Endothelial cell of umbilical vein (primary cell): Measurements from ENCODE around the gene TMEM92. TPM values are rescaled to one million over a fixed set of nuclear protein-coding genes. Genes with fewer than 3 reads are reported as not detected.

Experiments
- BruUV-seq: library from RNA; stranded (reverse); fragments of 400-500 nt; replicated peaks from 2 replicates; lab custom pipeline; 2021; lab: Mats Ljungman, UMichigan
- CTCF ChIA-PET: fragments of 300-600, 350-600 bp; sonication (Branson Sonifier 250); formaldehyde crosslinking; loops from one replicate; lab custom pipeline; 2021; ENCODE audit warnings: antibody characterized with exemption, inconsistent platforms; lab: Charles Lee
- POLR2A ChIA-PET: fragments of 300-600, 350-600 bp; sonication (Branson Sonifier 250); formaldehyde crosslinking; loops from one replicate; lab custom pipeline; 2021; ENCODE audit warnings: antibody characterized with exemption, inconsistent platforms; lab: Charles Lee
- DNase-seq: peaks from one replicate; pipeline ENCODE4 v3.0.0-alpha.2; 2011; ENCODE audit warnings: low read depth, low spot score
- FAIRE-seq: peaks from 2 replicates; lab custom pipeline; 2011; peaks lifted over from hg19 to GRCh38; lab: Jason Lieb, UNC
- H2AFZ ChIP-seq: 2 replicates; pipeline ENCODE4 v1.6.0; 2012; ENCODE audit warnings: low read depth, low read length, control low read depth, inconsistent platforms
- H3K27ac ChIP-seq: 2 replicates; pipeline ENCODE4 v1.5.1; 2011; ENCODE audit warnings: low read depth, mild to moderate bottlenecking, control low read depth, low read length, moderate library complexity; ENCODE audit not compliant: insufficient read depth
- H3K27me3 ChIP-seq, 2 experiments: 2 replicates each; pipeline versions ENCODE4 v1.6.0 to v1.6.1; 2011; ENCODE audit warnings: low read length in 2 of 2, mixed read lengths in 1 of 2; ENCODE audit not compliant: control insufficient read depth in 2 of 2, insufficient read depth in 2 of 2
- H3K36me3 ChIP-seq, 2 experiments: 2 replicates in 1 of 2; 3 replicates in 1 of 2; pipeline ENCODE4 v1.5.1; 2011; ENCODE audit warnings: low read length in 2 of 2, mild to moderate bottlenecking in 1 of 2, moderate library complexity in 1 of 2; ENCODE audit not compliant: control insufficient read depth in 2 of 2, insufficient read depth in 2 of 2; ENCODE audit errors: extremely low read depth in 1 of 2
- H3K4me1 ChIP-seq: 3 replicates; pipeline ENCODE4 v1.5.1; 2011; ENCODE audit warnings: mild to moderate bottlenecking, low read length; ENCODE audit not compliant: control insufficient read depth, insufficient read depth; ENCODE audit errors: extremely low read depth
- H3K4me2 ChIP-seq: 2 replicates; pipeline ENCODE4 v1.6.1; 2011; ENCODE audit warnings: low read length, control low read depth, mixed read lengths; ENCODE audit not compliant: insufficient read depth
- H3K4me3 ChIP-seq, 3 experiments: fragments of 200-600 bp in 1 of 3; sonication (generic), shearing (Covaris generic) in 1 of 3; replicated peaks in 1 of 3; 2 replicates each; pipeline ENCODE4 v1.5.1; 2011 to 2016; ENCODE audit warnings: control low read depth in 3 of 3, low read length in 3 of 3, mild to moderate bottlenecking in 2 of 3, inconsistent platforms in 1 of 3, low read depth in 1 of 3, moderate library complexity in 1 of 3; ENCODE audit not compliant: insufficient read depth in 1 of 3
- H3K79me2 ChIP-seq: 2 replicates; pipeline ENCODE4 v1.6.0; 2012; ENCODE audit warnings: low read length, inconsistent platforms; ENCODE audit not compliant: control insufficient read depth, insufficient read depth
- H3K9ac ChIP-seq: replicated peaks from 2 replicates; pipeline ENCODE3; 2011; ENCODE audit warnings: low read length, control low read depth; ENCODE audit not compliant: insufficient read depth; ENCODE audit errors: extremely low read depth
- H3K9me1 ChIP-seq: replicated peaks from 3 replicates; pipeline ENCODE4 v1.6.0; 2011; ENCODE audit warnings: mild to moderate bottlenecking, low read length; ENCODE audit not compliant: control insufficient read depth, insufficient read depth; ENCODE audit errors: extremely low read depth
- H3K9me3 ChIP-seq: replicated peaks from 2 replicates; pipeline ENCODE4 v1.5.1; 2012; ENCODE audit warnings: low read length, inconsistent platforms; ENCODE audit not compliant: control insufficient read depth, insufficient read depth
- H4K20me1 ChIP-seq: replicated peaks from 2 replicates; pipeline ENCODE3; 2011; ENCODE audit warnings: mild to moderate bottlenecking, low read length; ENCODE audit not compliant: control insufficient read depth, insufficient read depth; ENCODE audit errors: extremely low read depth
- EZH2 ChIP-seq: IDR thresholded peaks from 2 replicates; pipeline ENCODE4 v1.6.1; 2012; ENCODE audit warnings: borderline replicate concordance, low read depth, mild to moderate bottlenecking, moderate library complexity, low read length, inconsistent platforms; ENCODE audit not compliant: severe bottlenecking
- FOS ChIP-seq: IDR thresholded peaks from 2 replicates; pipeline ENCODE4 v1.6.1; 2011; ENCODE audit warnings: mild to moderate bottlenecking, low read length, moderate library complexity, borderline replicate concordance; ENCODE audit not compliant: insufficient read depth
- GATA2 ChIP-seq: IDR thresholded peaks from 2 replicates; pipeline ENCODE4 v1.7.0; 2011; ENCODE audit warnings: low read depth, mild to moderate bottlenecking, moderate library complexity, mixed read lengths, low read length; ENCODE audit not compliant: insufficient read length, insufficient read depth
- JUN ChIP-seq: IDR thresholded peaks from 2 replicates; pipeline ENCODE4 v1.6.1; 2011; ENCODE audit warnings: borderline replicate concordance, low read depth; ENCODE audit not compliant: insufficient read length, insufficient read depth
- MYC ChIP-seq: IDR thresholded peaks from one replicate; pipeline ENCODE4 v1.6.1; 2011; ENCODE audit warnings: mild to moderate bottlenecking, low read depth, low read length
- POLR2A ChIP-seq: IDR thresholded peaks from 2 replicates; pipeline ENCODE4 v1.6.1; 2012; ENCODE audit warnings: low read depth, mild to moderate bottlenecking, control low read depth, low read length
- POLR2AphosphoS5 ChIP-seq: IDR thresholded peaks from 2 replicates; pipeline ENCODE4 v1.6.1; 2012; ENCODE audit warnings: low read depth, mild to moderate bottlenecking, control low read depth, low read length, moderate library complexity; ENCODE audit not compliant: insufficient read depth
- dilution Hi-C: fragments of 300-500 bp; cut with MboI; formaldehyde crosslinking; loops from one replicate; pipeline ENCODE4 v1.15.0; 2019; ENCODE audit warnings: low sequenced_read_pairs; ENCODE audit not compliant: extremely low pct_ligation_motif_present
- intact Hi-C: fragments of 100-400 bp; cut with micrococcal nuclease; formaldehyde crosslinking; loops from one replicate; pipeline ENCODE4 v1.10.0; 2022
- polyA plus RNA-seq, 4 experiments: library from polyadenylated mRNA; depleted of rRNA in 3 of 4; stranded (reverse) in 3 of 4; unstranded in 1 of 4; fragments of >200 nt; gene quantifications; 2 replicates each; pipeline versions ENCODE4 v1.2.1 to v1.2.3, GENCODE V29; 2011 to 2012; ENCODE audit warnings: missing spikeins in 1 of 4
- total RNA-seq: library from RNA; stranded (reverse); gene quantifications from 2 replicates; pipeline ENCODE4 v1.2.3, GENCODE V29; 2021
- TF ChIP-seq, protein P1 (sequence below), 2 donors: IDR thresholded peaks; 1 replicate in 1 of 2; 2 replicates in 1 of 2; pipeline ENCODE4 v1.5.1; 2011; ENCODE audit warnings: low read length in 2 of 2, mild to moderate bottlenecking in 2 of 2, moderate library complexity in 2 of 2, control low read depth in 1 of 2, inconsistent platforms in 1 of 2, low read depth in 1 of 2; ENCODE audit not compliant: insufficient read depth in 1 of 2; ENCODE audit errors: extremely low read depth in 1 of 2

TMEM92 gene
- total and polyA plus RNA-seq, 2 donors (not counting 3 experiments of a cell fraction or from before 2014, with no cell fraction given): 0.03 TPM; not detected in 1

DNA sequence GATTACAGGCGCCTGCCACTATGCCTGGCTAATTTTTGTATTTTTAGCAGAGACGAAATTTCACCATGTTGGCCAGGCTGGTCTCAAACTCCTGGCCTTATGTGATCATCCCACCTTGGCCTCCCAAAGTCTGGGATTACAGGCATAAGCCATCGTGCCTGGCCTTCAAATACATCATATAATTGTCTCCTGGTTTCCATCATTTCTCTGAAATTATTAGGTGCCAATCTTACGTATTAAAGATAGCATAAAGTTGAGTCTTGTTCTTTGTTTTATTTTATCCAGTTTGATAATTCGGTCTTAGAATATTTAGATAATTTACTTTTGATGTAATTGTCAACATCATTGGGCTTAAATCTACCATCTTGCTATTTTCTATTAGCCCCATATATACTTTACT is 32.8 kb upstream of the TMEM92 start:
- Histone ChIP-seq H3K79me2 (no peaks in the 10 kb centered on the region), H3K9me1 (no peaks in the 10 kb centered on the region), H3K4me1 (no peaks in the 10 kb centered on the region), H4K20me1 (no peaks in the 10 kb centered on the region), H3K9me3 (no peaks in the 10 kb centered on the region), H3K36me3 (no peaks in the 10 kb centered on the region), H2AFZ (no peak overlapping the region), H3K9ac (no peak overlapping the region), H3K27ac (no peak overlapping the region), H3K27me3 (peaks cover 15 to 23% of the 10 kb centered on the region in 2 experiments), H3K4me3 (no peak overlapping the region), H3K4me2 (no peak overlapping the region)
- POLR2A ChIA-PET: no interaction called here
- FAIRE-seq (no peak), DNase-seq (no peak)
- BruUV-seq: no TSS peak
- intact Hi-C loops: no loop called here
- TF ChIP-seq MYC (no peak), FOS (no peak)
- CTCF ChIA-PET: interaction anchor here (1.6 kb wide), 1 partner anchor 54 kb away, joined by 4 read pairs; no protein-coding TSS in a partner anchor
- dilution Hi-C loops: no loop called here

DNA sequence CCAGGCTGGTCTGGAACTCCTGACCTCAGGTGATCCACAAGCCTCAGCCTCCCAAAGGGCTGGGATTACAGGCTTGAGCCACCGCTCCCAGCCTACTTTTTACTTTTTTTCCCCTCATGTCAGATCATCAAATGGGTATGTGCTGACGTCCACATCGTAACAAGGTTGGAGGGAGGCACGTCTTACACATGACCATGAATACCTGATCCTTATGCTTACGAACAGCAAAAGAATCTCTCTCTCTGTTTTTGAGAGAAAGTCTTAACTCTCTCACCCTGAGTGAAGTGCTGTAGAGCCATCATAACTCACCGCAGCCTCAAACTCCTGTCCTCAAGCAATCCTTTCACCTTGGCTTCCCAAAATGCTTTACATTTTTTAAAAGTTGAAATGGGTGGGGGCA is 29.5 kb upstream of the TMEM92 start:
- FAIRE-seq (no peak), DNase-seq (no peak)
- intact Hi-C loops: no loop called here
- POLR2A ChIA-PET: no interaction called here
- no peaks in the 10 kb centered on the region for H3K79me2 ChIP-seq
- no peak overlapping the region for H3K27ac ChIP-seq
- H3K9me1 ChIP-seq: no peaks in the 10 kb centered on the region
- dilution Hi-C loops: no loop called here
- no peaks in the 10 kb centered on the region for H3K9me3 ChIP-seq
- H3K36me3 ChIP-seq: no peaks in the 10 kb centered on the region
- H4K20me1 ChIP-seq: no peaks in the 10 kb centered on the region
- no peak overlapping the region for H3K4me3 ChIP-seq
- no peak overlapping the region for H3K4me2 ChIP-seq
- CTCF ChIA-PET: interaction anchor here (1.3 kb wide), 1 partner anchor 45 kb away, joined by 5 read pairs; no protein-coding TSS in a partner anchor
- no TSS peak for BruUV-seq
- H3K4me1 ChIP-seq: no peaks in the 10 kb centered on the region
- no peak overlapping the region for H3K9ac ChIP-seq
- H2AFZ ChIP-seq: no peak overlapping the region
- TF ChIP-seq POLR2A: no peak
- TF ChIP-seq, protein P1, sequence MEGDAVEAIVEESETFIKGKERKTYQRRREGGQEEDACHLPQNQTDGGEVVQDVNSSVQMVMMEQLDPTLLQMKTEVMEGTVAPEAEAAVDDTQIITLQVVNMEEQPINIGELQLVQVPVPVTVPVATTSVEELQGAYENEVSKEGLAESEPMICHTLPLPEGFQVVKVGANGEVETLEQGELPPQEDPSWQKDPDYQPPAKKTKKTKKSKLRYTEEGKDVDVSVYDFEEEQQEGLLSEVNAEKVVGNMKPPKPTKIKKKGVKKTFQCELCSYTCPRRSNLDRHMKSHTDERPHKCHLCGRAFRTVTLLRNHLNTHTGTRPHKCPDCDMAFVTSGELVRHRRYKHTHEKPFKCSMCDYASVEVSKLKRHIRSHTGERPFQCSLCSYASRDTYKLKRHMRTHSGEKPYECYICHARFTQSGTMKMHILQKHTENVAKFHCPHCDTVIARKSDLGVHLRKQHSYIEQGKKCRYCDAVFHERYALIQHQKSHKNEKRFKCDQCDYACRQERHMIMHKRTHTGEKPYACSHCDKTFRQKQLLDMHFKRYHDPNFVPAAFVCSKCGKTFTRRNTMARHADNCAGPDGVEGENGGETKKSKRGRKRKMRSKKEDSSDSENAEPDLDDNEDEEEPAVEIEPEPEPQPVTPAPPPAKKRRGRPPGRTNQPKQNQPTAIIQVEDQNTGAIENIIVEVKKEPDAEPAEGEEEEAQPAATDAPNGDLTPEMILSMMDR (IDR thresholded peaks at IDR 0.05; ENCODE audit: extremely low read depth in 1 of 2, insufficient read depth in 1 of 2, low read depth in 1 of 2, low read length in 2 of 2): no peak
- TF ChIP-seq POLR2AphosphoS5: no peak
- TF ChIP-seq GATA2: no peak
- TF ChIP-seq EZH2: no peak
- no peak for TF ChIP-seq MYC
- no peak for TF ChIP-seq JUN
- H3K27me3 ChIP-seq: peaks cover 2 to 10% of the 10 kb centered on the region in 2 experiments
